Ovary (tissue), 9 donors: Measurements from ENCODE around the gene TAF11L11. TPM values are rescaled to one million over a fixed set of nuclear protein-coding genes. Genes with fewer than 3 reads are reported as not detected.
"Not testable (repeated sequence)": the region's sequence is repeated elsewhere in the genome, so short reads cannot be mapped to it uniquely, and the experiment has no call there.

ENCODE experiments used
- DNase-seq, 5 donors: peaks; one replicate each; pipeline ENCODE4 v3.0.0-alpha.2; 2019 to 2020
- H3K27ac ChIP-seq, 2 donors: fragments of 200-600 bp; one replicate each; pipeline versions ENCODE4 v1.5.1 to v1.8.0; 2019 to 2022
- H3K27me3 ChIP-seq: fragments of 200-600 bp; one replicate; pipeline ENCODE4 v1.8.0; 2022
- H3K36me3 ChIP-seq: fragments of 200-600 bp; sonication (generic); one replicate; pipeline ENCODE4 v1.5.1; 2019
- H3K4me1 ChIP-seq: one replicate; pipeline ENCODE4 v1.8.1; 2013; ENCODE audit warnings: mild to moderate bottlenecking, moderate library complexity; ENCODE audit not compliant: insufficient read depth
- H3K4me3 ChIP-seq: fragments of 200-600 bp; sonication (generic); one replicate; pipeline ENCODE4 v1.5.1; 2017
- H3K9me3 ChIP-seq, 2 donors: fragments of 200-600 bp in 1 of 2; sonication (generic) in 1 of 2; one replicate each; pipeline versions ENCODE4 v1.5.1 to v1.8.1; 2013 to 2019; ENCODE audit warnings: mild to moderate bottlenecking in 1 of 2, moderate library complexity in 1 of 2
- EP300 ChIP-seq: sonication (generic); formaldehyde crosslinking; IDR thresholded peaks from one replicate; pipeline ENCODE4 v1.6.1; 2017; ENCODE audit warnings: antibody characterized with exemption
- POLR2A ChIP-seq: fragments of 450-650 bp; IDR thresholded peaks from one replicate; pipeline ENCODE4 v1.6.1; 2017; ENCODE audit warnings: antibody characterized with exemption, mild to moderate bottlenecking, moderate library complexity
- WGBS, 3 donors: extraction: QIAGEN DNeasy Blood & Tissue Kit in 1 of 3; methylation state at CpG; one replicate each; pipeline versions ENCODE4 v1.1.5 to v1.1.7; 2013 to 2017; 5-methylcytosine and 5-hydroxymethylcytosine counted together
- intact Hi-C, 4 donors: fragments of 100-400 bp; cut with DNase I; formaldehyde crosslinking; loops; one replicate each; pipeline versions ENCODE4 v1.11.0 to v1.15.1; 2022 to 2023
- polyA plus RNA-seq, 2 donors: library from polyadenylated mRNA; stranded (reverse); fragments of 200-250 nt in 1 of 2; fragments of 350-450 nt in 1 of 2; fragmentation: Illumina TruSeq in 1 of 2; extraction: RNeasy Lipid Tissue Mini Kit (QIAGEN cat#74804) in 1 of 2; gene quantifications; one replicate each; pipeline ENCODE4 v1.2.3, GENCODE V29; 2013 to 2014
- total RNA-seq, 7 donors: library from RNA; depleted of rRNA in 2 of 7; stranded (reverse); fragments of >200 nt in 2 of 7; fragmentation: NEBNext Ultra II Directional in 3 of 7; extraction: Animal tissue kit (Norgen Biotek cat#: 25700) in 3 of 7; gene quantifications; one replicate each; pipeline versions ENCODE4 v1.1.0 to v1.2.4, GENCODE V29; 2016 to 2023
- TF ChIP-seq, protein P1 (sequence below), 3 donors: fragments of 450-650 bp in 2 of 3; fragments of 200-600 bp in 1 of 3; IDR thresholded peaks; one replicate each; pipeline versions ENCODE4 v1.5.1 to v1.8.0; 2016 to 2022; ENCODE audit warnings: antibody characterized with exemption in 3 of 3, mild to moderate bottlenecking in 1 of 3
- donor health status: DM: no; HTN: no; CAD: no; lungs with moderate emphysema.
- donor health status: DM: no; HTN: no; CAD: no.
- donor health status: Bipolar disorder and iron deficiency.
- donor health status: DM: yes; HTN: yes; CAD: no.
- donor health status: DM: no; HTN: no; CAD: no.
- donor health status: DM: yes; HTN: yes; CAD: no.

TAF11L11 gene
- total and polyA plus RNA-seq, 9 donors = not detected

DNA sequence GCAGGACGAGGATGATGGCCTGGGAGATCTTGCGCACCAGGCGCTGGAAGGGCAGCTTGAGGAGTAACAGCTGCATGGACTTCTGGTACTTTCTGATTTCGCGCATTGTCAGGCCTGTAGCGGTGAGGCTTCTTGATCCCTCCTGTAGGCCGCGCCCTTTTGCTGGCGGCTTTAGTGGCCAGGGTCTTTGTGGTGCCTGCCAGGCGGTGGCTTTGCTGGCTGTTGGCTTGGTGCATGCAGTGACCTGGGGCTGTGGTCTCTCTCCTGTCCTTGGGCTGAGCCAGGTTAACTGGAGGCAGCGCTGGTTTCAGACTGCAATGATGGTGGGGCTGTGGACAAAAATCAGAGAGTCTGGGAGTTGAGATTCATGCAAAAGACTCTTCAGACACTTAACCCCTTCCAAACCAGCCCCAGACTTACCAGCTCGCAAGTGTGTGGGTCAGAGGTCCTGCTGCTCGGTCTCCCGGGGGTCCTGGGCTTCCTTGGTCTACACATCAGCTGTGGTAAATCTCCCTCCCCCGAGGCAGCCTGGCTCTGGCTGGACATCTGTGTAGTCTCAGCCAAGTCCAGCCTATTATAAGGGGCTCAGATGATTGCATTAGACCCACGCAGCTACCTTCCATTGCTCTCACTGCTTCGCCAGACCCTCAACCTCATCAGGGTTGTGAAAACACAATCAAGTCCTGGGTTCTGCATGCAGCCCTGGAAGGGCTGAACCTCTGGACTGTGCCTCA, 11.1 kb downstream of the TAF11L11 start:
- H3K4me1 ChIP-seq = no peaks in the 10 kb centered on the region
- H3K9me3 ChIP-seq = no peaks in the 10 kb centered on the region
- intact Hi-C loops = no loop called here
- H3K4me3 ChIP-seq = no peak overlapping the region
- TF ChIP-seq, protein P1, sequence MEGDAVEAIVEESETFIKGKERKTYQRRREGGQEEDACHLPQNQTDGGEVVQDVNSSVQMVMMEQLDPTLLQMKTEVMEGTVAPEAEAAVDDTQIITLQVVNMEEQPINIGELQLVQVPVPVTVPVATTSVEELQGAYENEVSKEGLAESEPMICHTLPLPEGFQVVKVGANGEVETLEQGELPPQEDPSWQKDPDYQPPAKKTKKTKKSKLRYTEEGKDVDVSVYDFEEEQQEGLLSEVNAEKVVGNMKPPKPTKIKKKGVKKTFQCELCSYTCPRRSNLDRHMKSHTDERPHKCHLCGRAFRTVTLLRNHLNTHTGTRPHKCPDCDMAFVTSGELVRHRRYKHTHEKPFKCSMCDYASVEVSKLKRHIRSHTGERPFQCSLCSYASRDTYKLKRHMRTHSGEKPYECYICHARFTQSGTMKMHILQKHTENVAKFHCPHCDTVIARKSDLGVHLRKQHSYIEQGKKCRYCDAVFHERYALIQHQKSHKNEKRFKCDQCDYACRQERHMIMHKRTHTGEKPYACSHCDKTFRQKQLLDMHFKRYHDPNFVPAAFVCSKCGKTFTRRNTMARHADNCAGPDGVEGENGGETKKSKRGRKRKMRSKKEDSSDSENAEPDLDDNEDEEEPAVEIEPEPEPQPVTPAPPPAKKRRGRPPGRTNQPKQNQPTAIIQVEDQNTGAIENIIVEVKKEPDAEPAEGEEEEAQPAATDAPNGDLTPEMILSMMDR (IDR thresholded peaks at IDR 0.05) = no peak
- no peak for TF ChIP-seq EP300
- no peak for TF ChIP-seq POLR2A
- H3K36me3 ChIP-seq = no peaks in the 10 kb centered on the region
- no peaks in the 10 kb centered on the region for H3K27me3 ChIP-seq
- WGBS, 3 donors = 85 to 95% (median 87%) methylated on average over 13 to 17 of the region's 17 CpGs
- no peak overlapping the region for H3K27ac ChIP-seq
- DNase-seq = no peak

DNA sequence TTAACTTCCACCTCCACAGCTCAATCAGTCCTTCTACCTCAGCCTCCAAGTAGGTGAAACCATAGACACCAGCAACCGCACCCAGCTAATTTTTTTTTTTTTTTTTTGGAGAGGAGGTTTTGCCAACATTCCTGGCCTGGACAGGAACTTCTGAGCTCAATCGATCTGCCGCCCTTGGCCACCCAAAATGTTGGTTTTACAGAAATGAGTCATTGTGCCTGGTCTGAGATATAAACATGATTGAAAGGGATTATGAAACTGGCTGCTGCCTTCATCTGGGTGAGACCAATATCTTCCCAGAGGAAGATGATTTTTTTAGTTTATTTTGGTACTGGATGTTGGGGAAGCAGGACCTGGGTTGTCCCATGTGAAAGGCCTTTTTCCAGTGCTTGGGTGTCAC, 15.4 kb downstream of the TAF11L11 start:
- TF ChIP-seq, protein P1 (IDR thresholded peaks at IDR 0.05) = no peak
- TF ChIP-seq POLR2A (no peak), EP300 (no peak)
- Histone ChIP-seq H3K27me3 (no peaks in the 10 kb centered on the region), H3K9me3 (no peaks in the 10 kb centered on the region), H3K36me3 (no peaks in the 10 kb centered on the region), H3K4me1 (no peaks in the 10 kb centered on the region), H3K4me3 (no peak overlapping the region), H3K27ac (no peak overlapping the region)
- DNase-seq = no peak
- WGBS, 3 donors = 71 to 86% (median 85%) methylated on average over 3 of the region's 3 CpGs
- intact Hi-C loops = no loop called here

DNA sequence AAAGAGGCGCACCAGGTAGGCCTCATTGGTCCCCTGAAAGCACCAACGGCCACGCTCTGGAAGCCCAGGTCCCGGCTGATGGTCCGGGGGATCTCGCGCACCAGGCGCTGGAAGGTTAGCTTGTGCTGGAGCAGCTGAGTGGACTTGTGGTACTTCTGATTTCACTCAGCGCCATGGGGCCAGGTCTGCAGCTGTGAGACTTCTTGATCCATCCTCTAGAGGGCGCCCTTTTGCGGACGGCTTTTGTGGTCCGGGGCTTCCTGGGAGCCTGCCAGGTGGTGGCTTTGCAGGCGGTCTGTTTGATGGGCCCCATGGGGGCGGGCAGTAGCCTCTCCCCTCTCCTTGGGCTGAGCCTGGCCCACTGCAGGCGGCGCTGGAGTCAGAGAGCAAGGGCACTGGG, 16.6 kb downstream of the TAF11L11 start:
- no peak for TF ChIP-seq EP300
- no peak for TF ChIP-seq POLR2A
- TF ChIP-seq, protein P1 (IDR thresholded peaks at IDR 0.05) = no peak
- no peaks in the 10 kb centered on the region for H3K9me3 ChIP-seq
- no peak overlapping the region for H3K27ac ChIP-seq
- intact Hi-C loops = no loop called here
- no peaks in the 10 kb centered on the region for H3K27me3 ChIP-seq
- DNase-seq = no peak
- H3K36me3 ChIP-seq = no peaks in the 10 kb centered on the region
- 60 to 85% (median 85%) methylated on average over 1 to 17 of the region's 17 CpGs for WGBS, 3 donors
- no peaks in the 10 kb centered on the region for H3K4me1 ChIP-seq
- H3K4me3 ChIP-seq = no peak overlapping the region

DNA sequence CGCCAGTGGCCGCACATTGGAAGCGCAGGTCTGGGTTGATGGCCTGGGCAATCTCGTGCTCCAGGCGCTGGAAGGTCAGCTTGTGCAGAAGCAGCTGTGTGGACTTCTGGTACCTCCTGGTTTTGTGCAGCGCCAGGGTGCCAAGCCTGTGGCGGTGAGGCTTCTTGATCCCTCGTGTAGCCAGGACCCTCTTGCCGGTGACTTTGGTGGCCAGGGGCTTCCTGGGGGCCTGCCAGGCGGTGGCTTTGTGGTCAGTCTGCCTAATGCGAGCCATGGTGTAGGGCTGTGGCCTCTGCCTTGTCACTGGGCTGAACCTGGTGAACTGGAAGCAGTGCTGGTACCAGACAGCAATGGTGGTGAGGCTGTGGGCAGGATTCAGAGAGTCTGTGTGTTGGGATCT, 21.7 kb downstream of the TAF11L11 start:
- Histone ChIP-seq H3K27ac (no peak overlapping the region), H3K27me3 (no peaks in the 10 kb centered on the region), H3K9me3 (no peaks in the 10 kb centered on the region), H3K36me3 (no peaks in the 10 kb centered on the region), H3K4me1 (no peaks in the 10 kb centered on the region), H3K4me3 (no peak overlapping the region)
- intact Hi-C loops = no loop called here
- TF ChIP-seq, protein P1 (IDR thresholded peaks at IDR 0.05) = no peak
- TF ChIP-seq EP300 (no peak), POLR2A (no peak)
- 90 to 94% methylated on average over 11 of the region's 11 CpGs; no CpG with 5 or more reads in 1 of the 3 donors for WGBS, 3 donors
- no peak for DNase-seq

DNA sequence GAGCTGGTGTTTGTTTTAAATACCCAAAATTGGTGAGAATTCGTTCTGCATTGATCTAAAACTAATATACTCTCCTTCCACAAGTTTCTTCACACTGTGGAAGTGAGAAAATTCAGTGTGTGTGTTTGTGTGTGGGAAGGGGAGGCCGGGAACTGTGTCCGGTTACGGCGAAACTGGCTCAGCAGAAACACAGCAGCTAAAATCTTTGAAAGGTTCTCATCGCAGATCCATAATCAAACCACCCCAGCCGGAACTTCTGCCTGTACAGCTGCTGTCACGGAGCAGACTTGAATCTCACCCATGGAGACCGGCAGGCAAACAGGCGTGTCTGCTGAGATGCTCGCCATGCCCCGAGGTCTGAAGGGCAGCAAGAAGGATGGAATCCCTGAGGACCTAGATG, 27.8 kb downstream of the TAF11L11 start, which contains the start of gene TAF11L13:
TAF11L13 (plus strand) TSS at position 301 of the 400 bp plus-strand sequence.
- H3K36me3 ChIP-seq, H3K4me3 ChIP-seq, H3K9me3 ChIP-seq, DNase-seq, intact Hi-C loops, H3K27ac ChIP-seq, H3K27me3 ChIP-seq, H3K4me1 ChIP-seq: not testable (repeated sequence)
- WGBS, 3 donors = 84 to 100% (median 88%) methylated on average over 4 to 11 of the region's 12 CpGs
